Measurements from ENCODE around the gene OTUD7B.

The OTUD7B gene

DNA sequence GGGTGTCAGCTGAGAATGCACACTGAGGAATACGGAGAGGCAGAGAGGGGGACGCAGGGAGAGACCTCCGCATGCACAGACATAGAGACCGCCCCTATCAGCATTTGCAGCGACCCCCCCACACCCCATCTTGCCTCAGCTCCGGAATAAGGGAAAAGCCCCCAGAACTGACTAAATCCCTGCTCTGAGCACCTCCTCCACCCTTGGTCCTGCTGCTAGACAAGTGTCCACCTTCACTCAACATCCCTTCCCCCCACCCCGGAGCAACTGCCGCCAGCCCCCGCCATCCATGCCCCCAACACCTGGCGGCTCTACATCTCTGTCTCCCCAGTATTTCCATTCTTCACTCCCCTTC lies 93.7 kb downstream of the OTUD7B start:
- DNase-seq (ENCODE audit: low spot score), result no peak

DNA sequence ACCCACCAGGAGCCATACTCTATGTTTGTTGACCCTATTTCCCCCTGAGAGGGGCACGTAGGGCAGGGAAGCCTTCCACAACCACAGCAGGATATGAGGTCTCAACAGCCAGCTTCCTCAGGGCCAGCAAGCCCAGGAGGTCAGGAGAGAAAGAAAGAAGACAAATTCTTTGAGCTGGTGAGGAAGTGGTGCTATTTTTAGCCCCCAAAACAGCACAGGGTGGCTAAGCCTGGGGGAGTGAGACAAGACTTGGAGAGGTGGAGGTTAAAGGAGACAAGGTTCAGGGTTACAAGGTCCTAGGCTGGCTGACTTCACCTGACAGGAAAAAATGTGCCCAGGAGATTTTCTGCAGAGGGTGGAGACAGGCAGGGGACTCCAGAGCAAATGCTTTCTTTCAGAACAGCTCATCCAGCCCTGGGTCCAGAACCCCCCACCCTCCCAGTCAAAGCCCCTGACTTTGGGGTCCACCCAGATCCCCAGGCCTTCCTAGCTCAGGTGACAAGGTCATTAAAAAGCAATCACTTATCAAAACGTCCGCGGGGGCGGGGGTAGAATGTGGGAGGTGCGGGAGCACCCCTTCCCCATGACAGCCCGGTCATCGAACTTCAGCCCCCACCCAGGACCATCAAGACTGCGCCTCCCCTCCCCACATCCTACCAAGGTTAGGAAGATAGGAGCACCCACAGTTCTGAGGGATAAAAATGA lies 94.2 kb downstream of the OTUD7B start:
- no peak for DNase-seq (ENCODE audit: low spot score)

DNA sequence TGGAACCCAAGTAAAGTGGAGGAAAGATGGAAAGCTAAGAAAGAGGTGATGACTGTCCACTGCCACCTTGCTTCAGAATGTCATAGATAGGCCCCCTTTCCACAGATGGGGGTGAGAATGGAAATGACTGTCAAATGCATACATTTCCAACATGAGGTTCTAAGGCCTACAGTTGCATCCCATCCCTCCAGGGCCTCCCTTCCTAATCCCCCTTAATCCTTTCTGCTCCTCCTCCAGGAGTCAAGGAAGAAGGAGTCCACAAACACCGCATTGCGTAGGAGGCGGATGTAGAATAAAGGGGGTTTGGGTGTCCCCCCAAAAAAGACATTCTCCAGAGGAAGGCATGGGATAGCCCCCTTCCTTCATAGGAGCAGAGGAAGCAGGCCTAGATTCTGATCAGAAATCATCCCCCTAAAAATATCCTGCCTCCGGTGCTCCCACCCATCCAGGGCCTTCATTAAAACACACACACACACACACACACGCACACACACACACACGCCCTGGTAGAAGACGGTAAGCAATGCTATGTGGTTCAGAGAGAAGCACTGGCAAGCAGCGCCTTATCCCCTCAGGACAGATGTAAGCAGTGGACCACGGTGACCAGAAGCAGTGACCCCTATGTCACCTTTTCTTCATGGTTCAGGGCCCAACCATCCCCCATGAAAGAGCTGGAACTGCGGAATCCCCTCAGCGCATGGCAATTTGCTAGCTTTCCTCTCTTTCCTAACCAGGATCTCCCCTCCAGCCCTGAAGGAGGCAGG lies 94.9 kb downstream of the OTUD7B start:
- no peak for DNase-seq (ENCODE audit: low spot score)

DNA sequence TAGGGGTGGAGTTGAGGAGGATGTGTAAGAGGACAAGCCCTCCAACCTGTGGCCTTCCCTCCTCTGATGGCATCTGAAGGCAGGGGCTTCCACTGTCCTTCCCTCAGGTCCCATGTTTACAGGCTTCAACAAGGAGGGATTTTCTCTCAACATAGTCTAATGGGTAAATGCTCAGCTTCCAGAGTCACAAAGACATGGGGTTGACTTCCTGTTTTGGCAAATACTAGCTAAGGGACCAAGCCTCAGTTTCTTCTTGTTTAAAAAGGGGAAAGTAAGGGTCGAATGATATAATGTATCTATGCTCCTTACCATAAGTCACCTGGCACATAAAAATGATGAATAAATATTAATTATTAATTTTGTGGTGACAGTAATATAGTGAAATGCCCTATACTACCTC lies 96.0 kb downstream of the OTUD7B start:
- DNase-seq (ENCODE audit: low spot score), result no peak

DNA sequence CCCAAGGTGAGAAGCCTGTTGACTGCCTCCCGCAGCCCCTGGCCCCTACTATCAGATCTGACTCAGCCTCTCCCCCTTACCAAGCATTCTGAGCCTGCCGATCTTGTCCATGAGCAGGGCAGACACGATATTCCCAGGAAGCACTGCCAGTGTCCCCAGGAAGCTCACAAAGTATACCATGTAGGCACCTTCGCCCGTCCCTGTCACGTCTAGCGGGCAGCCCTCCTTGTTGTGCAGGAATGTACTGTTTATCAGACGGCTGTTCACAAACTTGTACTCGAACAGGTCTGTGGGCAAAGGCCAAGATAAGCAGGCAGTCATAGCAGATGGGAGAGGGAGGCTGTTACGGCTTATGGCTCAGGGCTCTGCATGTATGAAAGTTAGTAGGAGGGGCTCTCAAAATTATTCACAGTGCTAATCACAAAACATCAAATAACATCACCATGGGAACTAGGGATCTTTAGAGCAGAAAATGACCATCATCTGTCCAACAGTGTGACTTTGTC lies 103.9 kb downstream of the OTUD7B start:
- no peak for DNase-seq (ENCODE audit: low spot score)

DNA sequence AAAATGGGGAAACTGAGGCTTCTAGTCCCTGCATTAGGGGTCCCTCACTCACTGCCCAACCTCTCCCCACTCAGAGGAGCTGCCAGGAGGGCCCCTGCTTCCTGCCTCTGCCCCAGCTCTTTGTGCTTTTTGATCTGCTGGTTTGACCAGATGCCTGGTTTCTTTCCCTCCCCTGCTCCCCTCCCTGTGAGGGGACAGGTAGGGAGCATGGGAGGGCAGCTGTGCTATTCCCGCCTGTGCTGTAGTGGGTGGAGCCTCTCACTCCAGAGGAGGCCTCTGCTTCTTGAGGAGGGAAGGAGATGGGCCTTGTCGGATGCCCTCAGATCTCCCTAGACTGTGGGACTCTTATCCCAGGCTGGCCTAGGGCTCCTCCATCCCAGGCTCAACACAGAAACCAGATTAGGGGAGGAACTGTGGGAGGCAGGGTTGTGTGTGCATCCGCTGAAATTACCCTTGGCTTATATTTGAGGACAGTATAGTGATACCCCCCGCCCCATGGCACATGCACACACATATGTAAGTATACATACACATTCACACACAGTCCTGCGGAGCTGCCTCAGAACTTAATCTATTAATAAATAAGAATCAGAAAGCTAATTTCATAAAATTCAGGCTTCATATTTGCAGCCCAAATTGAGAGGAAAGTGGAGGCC lies 106.6 kb downstream of the OTUD7B start:
- no peak for DNase-seq (ENCODE audit: low spot score)

DNA sequence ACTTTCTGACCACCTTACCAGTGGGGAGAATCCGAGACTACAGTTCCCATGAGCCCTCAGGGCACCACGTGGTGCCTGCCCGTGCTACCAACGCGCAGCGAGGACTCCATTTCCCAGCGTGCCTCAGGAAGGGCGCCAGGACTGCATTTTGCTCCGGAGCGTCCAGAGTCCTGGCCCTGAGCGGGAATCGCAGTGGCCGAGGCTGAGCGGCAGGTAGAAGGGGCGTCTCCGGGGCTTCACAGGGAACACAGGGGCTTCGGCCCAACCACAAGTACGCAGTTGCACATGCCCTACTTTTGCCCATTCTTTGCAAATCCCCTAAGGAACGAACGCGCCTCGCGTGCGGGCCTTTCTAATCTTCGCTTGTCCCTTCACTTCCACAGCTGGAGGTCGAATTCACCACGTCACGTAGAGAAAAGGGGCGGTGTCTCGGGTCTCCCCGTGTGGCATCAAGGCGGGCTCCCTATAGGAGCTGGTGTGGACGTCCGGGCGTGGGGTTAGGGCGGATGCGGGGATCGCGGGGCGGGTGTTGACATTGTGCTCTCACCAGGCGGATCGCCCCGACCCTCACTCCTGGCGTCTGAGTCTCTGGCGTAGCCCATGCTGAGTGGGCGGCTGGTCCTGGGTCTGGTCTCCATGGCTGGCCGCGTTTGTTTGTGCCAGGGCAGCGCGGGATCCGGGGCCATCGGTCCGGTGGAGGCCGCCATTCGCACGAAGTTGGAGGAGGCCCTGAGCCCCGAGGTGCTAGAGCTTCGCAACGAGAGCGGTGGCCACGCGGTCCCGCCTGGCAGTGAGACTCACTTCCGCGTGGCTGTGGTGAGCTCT lies 110.9 kb downstream of the OTUD7B start, which contains the start of gene BOLA1:
BOLA1 (plus strand) TSS at position 109 of the 825 bp plus-strand sequence; CDS start at position 601, 492 bp downstream.
- DNase-seq (ENCODE audit: low spot score), result peak; percentile 97

DNA sequence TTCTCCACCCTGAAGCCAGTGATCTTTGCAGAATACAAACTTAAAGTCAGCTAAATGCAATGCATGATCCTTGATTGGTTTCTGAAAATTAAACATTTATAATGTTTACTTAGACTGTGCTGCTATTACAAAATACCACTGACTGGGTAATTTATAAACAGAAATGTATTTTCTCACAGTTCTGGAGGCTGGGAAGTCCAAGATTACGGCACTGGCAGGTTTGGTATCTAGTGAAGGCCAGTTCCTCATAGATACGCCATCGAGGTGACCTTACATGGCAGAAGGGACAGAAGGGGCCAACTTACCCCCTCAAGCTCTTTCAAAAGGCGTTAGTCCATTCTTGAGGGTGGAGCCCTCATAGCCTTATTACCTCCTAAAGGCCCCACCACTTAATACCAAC lies 114.0 kb downstream of the OTUD7B start:
- DNase-seq (ENCODE audit: low spot score), result no peak

DNA sequence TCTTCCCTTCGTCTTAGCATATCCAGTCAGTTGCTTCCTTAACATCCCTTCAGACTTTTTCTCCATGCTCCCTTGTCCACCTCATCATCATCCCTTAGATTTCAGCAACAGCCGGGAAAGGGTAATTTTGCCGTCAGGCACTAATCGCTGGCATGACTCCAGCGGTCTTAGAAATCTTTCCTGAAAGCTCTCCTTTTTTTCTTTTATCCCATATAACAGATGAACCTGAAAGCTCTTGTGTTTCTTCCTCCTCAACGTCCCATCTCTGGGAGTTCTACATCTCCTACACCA lies 121.6 kb downstream of the OTUD7B start:
- no peak for DNase-seq (ENCODE audit: low spot score)

DNA sequence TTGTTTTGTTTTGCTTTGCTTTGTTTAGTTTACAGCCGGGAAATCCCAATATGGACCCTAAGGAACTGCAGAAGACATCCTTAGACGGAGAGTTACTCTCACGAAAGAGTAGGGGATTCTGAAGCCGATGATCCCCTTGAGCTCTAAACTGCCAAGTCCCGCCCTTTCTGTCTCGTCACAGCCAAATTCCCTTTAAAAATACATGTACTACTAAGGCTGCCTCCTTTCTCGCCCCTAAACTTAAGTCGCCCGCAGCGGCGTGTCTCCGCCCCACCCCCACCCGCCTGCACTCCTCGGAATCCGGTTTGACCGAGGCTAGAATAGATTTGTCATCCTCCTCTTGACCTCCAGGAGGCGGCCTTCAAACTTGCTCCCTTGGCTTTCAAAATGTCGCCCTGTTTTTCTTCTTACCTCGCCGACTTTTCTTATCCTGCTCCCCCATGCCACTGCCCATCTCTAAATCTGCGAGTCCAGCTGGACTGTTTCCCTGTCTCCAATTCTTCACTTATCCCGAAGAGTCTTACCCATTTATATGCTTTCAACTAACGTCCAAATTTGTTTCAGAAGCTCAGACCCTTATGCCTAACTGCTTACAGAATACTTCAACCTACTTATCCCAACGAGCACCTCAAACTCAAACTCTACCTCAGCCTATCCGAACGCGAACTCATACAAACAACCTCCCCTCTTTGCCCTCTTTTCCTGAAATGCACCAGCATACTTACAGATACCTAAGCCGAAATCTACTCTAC lies 122.1 kb downstream of the OTUD7B start:
- peak; percentile 84 for DNase-seq (ENCODE audit: low spot score)
